Anterior cingulate cortex (tissue), 58 donors: ENCODE measurements around the gene YPEL1.
"Not testable (repeated sequence)": the region's sequence is repeated elsewhere in the genome, so short reads cannot be mapped to it uniquely, and the experiment has no call there.

Experiments
- DNase-seq, 58 donors: peaks; one replicate each; lab custom pipeline; 2025; lab: John Stamatoyannopoulos, UW

YPEL1 gene

GRCh38 chr22:21688341-21688705, 47.3 kb downstream of the YPEL1 start:
- no peak for DNase-seq

GRCh38 chr22:21687685-21688259, 47.8 kb downstream of the YPEL1 start:
- DNase-seq: no peak

- no peak for DNase-seq
Measured at GRCh38 chr22:21686634-21687393, 48.8 kb downstream of the YPEL1 start.

- DNase-seq: no peak
Measured at GRCh38 chr22:21686193-21686608, 49.4 kb downstream of the YPEL1 start.

- DNase-seq: no peak
Measured at GRCh38 chr22:21685164-21685513, 50.5 kb downstream of the YPEL1 start.

- no peak for DNase-seq
Measured at GRCh38 chr22:21684492-21685163, 51.0 kb downstream of the YPEL1 start.

GRCh38 chr22:21683401-21683811, 52.2 kb downstream of the YPEL1 start:
- no peak for DNase-seq

DNA sequence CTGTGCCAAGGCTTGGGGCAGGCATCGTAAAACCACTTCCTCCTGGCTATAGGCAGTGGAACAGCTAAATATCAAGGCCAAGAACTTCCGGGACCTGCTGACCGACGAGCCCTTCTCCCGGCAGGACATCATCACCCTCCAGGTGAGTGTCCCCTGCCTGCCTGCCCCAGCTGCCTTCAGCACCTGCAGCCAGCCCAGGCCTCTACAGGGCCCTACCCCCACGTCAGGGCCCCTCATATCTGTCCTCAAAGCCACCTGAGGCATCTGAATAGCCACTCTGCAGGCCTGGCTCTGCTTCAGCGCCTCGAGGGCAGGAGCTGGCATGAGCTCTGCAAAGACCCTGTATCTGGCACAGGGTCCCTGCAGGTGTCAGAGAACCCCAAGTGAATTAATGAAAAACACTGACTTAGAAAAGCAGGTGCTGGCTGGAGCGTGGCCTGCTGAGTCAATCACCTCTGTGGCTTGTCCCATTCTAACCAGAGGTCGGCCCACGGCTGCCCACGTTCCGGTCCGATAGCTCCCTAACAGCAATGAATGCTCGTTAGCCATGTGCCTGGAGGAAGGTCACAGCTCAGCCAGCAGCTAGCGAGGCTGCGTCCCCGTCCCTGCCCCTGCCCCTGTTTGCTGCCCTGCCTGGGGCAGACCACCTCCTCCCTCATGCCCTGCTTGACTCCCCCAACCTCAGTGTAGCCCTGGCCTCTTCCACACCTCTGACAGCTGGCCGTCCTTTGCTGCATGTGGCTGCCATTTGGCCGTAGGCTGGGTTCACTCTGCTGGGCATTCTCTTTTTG, 53.0 kb downstream of the YPEL1 start:
- no peak for DNase-seq

DNA sequence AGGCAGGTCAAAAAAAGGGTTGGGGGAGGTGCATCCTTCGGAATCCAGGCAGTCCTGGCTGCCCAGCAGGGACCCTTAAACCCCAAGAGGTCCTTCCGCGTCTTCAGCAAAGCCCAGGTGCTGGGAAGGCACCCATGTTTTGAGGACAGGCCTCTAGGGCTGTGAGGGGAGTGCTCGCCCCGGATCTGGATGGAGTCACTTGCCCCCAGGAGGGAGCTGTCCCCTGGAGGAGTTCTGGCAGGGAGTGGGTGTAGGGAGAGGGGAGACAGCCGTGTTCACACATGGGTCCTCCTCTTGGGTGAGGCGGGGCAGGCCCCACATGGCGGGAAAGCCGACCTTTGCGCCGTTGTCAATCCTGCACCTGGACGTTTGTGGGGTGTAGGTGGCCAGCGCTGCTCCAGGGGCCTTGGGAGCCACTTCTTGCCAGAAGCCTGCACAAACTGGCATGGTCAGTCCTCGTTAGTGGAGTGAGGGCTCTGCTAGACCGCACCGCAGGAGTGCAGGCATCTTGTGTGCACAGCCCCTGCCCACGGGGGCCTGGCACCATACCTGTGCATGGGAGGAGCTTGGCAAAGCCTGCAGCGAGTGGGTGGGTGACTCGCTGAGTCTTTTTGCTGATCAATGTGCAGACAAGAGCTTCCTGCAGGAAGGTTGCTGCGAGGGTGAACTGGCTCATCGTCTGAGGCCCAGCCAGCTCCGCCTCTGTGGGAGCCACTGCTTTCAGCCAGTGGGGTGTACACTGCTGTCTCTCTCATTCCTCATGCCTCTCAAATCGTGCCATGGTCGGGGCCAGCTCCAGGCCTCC, 53.8 kb downstream of the YPEL1 start:
- peak in 2 of 58 donors; percentile 23 to 32 for DNase-seq

- no peak for DNase-seq
Measured at GRCh38 chr22:21680830-21681565, 54.6 kb downstream of the YPEL1 start.

- DNase-seq: no peak
Measured at GRCh38 chr22:21679383-21679782, 56.2 kb downstream of the YPEL1 start.

GRCh38 chr22:21678842-21679241, 56.8 kb downstream of the YPEL1 start:
- not testable (repeated sequence) for DNase-seq

DNA sequence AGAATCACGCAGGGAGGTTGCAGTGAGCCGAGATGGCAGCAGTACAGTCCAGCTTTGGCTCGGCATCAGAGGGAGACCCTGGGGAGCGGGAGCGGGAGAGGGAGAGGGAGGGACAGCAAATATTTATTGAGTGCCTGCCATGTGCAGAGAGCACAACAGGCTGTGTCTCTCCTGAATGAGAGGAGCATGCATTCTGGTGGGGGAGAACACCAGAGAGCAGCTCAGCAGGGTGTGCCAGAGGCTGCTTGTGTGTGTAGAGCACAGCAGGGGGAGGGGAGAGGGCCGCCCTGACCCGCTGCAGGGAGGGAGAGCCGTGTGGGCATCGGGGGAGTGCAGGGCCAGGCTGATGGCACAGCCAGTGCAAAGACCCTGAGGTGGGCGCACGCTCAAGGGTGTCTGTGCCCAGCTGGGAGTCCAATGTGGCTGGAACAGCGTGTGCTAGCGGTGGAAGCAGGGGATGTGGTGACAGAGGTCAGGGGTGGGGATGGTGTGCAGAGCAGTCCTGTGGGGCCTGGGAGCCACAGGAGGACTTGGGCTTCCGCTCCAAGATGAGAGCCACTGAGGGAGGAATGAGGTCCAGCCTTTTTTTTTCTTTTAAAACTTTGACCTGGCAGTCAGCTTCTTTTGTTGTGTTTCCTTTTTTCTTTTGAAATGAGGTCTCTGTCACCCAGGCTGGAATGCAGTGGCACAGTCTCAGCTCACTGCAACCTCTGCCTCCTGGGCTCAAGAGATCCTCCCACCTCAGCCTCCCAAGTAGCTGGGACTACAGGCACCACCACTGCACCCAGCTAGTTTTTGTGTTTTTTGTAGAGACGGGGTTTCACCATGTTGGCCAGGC, 57.8 kb downstream of the YPEL1 start:
- DNase-seq: no peak

DNA sequence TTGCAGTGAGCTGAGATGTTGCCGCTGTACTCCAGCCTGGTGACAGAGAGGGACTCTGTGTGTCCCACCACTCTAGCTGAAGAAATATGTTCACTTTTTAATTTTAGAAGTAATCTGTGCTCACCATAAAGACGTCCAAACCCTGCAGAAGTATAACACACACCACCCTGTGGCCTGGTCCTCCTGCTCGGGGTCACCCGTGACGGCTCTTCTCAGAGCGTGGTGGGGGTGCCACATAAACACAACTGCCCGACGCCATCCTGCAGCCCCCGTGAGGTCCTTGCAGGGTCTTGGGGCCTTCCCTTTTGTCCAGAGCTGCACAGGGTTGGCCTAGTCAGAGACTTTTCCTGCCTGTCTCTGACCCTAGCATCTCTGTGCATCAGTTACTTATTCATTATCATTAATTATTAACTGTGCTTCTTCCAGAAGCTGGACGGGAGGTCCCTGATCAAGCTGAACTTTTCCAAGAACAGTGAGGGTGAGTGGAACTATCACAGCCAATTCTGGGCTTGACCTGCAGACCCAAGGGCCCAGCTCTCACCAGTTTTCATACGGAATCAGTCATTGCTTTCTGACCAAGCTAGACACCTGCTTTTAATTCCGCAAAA, 60.9 kb downstream of the YPEL1 start:
- no peak for DNase-seq

DNA sequence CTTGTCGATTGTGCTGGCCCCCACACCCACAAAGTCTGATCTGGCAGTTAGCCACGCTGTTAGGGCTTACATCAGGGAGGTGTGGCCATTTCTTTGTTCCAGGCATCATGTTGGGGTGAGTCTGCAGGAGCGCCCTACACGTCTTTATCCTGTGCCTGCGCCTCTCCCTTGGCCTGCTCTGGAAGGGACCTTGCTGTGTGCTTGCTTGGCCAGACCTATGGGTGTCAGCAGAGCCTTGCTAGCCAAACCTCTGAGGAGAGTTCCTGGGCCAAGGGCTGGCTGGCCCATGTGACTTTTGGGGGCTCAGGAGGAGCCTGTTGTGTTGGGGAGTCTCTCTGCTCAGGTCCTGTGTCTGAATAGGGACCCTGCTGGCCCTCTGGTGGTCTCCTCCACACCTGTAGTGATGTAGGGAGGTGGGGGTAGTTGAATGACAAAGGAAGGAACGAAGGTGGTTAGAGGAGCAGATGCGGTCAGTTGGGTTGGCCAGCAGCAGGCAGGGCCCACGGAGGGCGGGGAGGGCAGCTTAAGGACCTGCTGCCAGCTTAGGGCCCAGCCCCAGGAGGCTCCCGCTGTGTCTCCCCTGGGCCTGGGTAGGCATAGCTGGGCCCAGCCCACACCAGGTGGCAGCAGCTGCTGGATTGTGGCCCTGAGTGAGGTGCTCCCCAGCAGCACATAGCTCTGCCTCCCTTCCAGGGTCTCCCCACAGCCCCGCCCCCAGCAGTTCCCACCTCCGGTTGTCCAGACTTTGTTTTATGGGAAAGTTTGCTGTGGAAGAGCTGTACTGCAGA, 61.9 kb downstream of the YPEL1 start:
- no peak for DNase-seq

DNA sequence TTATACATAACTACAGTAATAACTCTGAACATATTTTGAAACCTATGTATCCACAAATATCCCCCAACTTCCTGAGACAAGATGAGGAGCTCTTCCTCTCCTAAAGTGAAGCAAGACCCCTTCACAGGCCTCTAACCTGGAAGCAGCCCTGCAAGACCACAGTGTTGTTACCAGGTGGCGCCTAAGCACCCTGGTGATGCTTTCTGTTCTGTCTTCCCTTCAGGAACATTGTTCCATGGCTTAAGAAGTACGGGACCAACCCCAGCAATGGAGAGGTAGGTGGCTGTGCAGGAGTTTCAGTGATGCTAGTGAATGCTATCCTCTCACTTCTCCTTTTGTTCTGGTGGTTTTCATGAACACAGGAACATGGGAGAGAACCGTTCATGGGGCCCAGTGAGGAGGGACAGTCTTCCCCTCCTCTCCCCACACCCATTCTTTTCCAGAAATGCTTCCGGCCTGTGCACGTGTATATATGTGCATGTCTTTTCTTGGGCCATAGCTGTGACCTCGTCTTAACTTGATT, 63.4 kb downstream of the YPEL1 start:
- DNase-seq: no peak

- DNase-seq: no peak
Measured at GRCh38 chr22:21669026-21669425, 66.6 kb downstream of the YPEL1 start.
